ENCODE results near the gene TLCD4. TPM values are rescaled to one million over a fixed set of nuclear protein-coding genes. Genes with fewer than 3 reads are reported as not detected.
"Not testable (repeated sequence)": the region's sequence is repeated elsewhere in the genome, so short reads cannot be mapped to it uniquely, and the experiment has no call there.

The TLCD4 gene
- total and polyA plus RNA-seq, 2 donors: 0.71 to 1.5 TPM

DNA sequence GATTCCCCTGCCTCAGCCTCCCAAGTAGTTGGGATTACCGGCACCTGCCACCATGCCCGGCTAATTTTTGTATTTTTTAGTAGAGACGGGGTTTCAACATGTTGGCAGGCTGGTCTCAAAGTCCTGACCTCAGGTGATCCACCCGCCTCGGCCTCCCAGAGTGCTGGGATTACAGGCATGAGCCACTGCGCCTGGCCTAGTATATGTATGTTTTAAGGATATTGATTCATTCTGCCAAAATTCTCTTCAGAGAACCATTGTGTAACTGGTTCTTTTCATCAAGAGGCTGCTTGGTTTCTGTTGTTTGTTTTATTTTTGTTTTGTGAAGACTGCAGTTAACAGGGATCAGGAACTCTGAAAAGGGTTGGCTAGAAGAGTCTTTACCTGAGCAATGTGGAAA is 48.4 kb downstream of the TLCD4 start:
- H3K27me3 ChIP-seq (ENCODE audit: control insufficient read depth in 2 of 2, insufficient read depth in 1 of 2, low read length in 1 of 2); H3K9me3 ChIP-seq (ENCODE audit: control insufficient read depth in 2 of 2, insufficient read depth in 1 of 2, low read length in 1 of 2); H3K4me1 ChIP-seq (ENCODE audit: control insufficient read depth in 2 of 2, insufficient read depth in 2 of 2, low read length in 2 of 2); H3K4me3 ChIP-seq (ENCODE audit: low read length in 2 of 2); H3K27ac ChIP-seq (ENCODE audit: low read depth in 1 of 2, low read length in 1 of 2); H3K36me3 ChIP-seq (ENCODE audit: control insufficient read depth in 2 of 2, insufficient read depth in 2 of 2, low read length in 1 of 2); DNase-seq (ENCODE audit: low read depth in 6 of 9, low spot score in 9 of 9): not testable (repeated sequence)
- WGBS: 96% methylated on average over 6 of the region's 6 CpGs

Other genes starting within 250 kb of the TLCD4 start
- 74.1 TPM for gene CNN3, start 190.2 kb upstream of the TLCD4 start, total RNA-seq
- 131 TPM for gene CNN3, start 190.2 kb upstream of the TLCD4 start, polyA plus RNA-seq
- gene ALG14, start 44.4 kb upstream of the TLCD4 start, total RNA-seq: 4.3 TPM
- 1.3 TPM for gene ALG14, start 44.4 kb upstream of the TLCD4 start, polyA plus RNA-seq
- 35.4 TPM for gene RWDD3, start 116.9 kb downstream of the TLCD4 start, total RNA-seq
- 87.8 TPM for gene RWDD3, start 116.9 kb downstream of the TLCD4 start, polyA plus RNA-seq

Data from thymus (tissue), 11 donors.